ENCODE results near the gene BLNK.
A peak's percentile ranks its signal among the peaks of the same experiment; 100 is the strongest.
"Not testable (repeated sequence)": the region's sequence is repeated elsewhere in the genome, so short reads cannot be mapped to it uniquely, and the experiment has no call there.

Gene BLNK

GRCh38 chr10:96211764-96212163, 59.6 kb downstream of the BLNK start:
- no peak for TF ChIP-seq POLR2A (IDR thresholded peaks at IDR 0.05; ENCODE audit: low read depth, low read length)
- DNase-seq (ENCODE audit: insufficient read length, low spot score) (no peak), FAIRE-seq (no peak)

- DNase-seq (ENCODE audit: insufficient read length, low spot score): no peak
- TF ChIP-seq POLR2A (IDR thresholded peaks at IDR 0.05; ENCODE audit: low read depth, low read length): no peak
- FAIRE-seq: no peak
These were observed 62.4 kb downstream of the BLNK start for GRCh38 chr10:96208946-96209345.

GRCh38 chr10:96208271-96208670, 63.1 kb downstream of the BLNK start:
- no peak for FAIRE-seq
- DNase-seq (ENCODE audit: insufficient read length, low spot score): no peak
- TF ChIP-seq POLR2A (IDR thresholded peaks at IDR 0.05; ENCODE audit: low read depth, low read length): no peak

GRCh38 chr10:96205580-96205979, 65.8 kb downstream of the BLNK start:
- FAIRE-seq (no peak), DNase-seq (ENCODE audit: insufficient read length, low spot score) (no peak)
- TF ChIP-seq POLR2A (IDR thresholded peaks at IDR 0.05; ENCODE audit: low read depth, low read length): no peak

GRCh38 chr10:96201525-96201924, 69.8 kb downstream of the BLNK start:
- FAIRE-seq (no peak), DNase-seq (ENCODE audit: insufficient read length, low spot score) (no peak)
- TF ChIP-seq POLR2A (IDR thresholded peaks at IDR 0.05; ENCODE audit: low read depth, low read length): no peak

- not testable (repeated sequence) for DNase-seq (ENCODE audit: insufficient read length, low spot score); FAIRE-seq
These were observed 81.9 kb downstream of the BLNK start for GRCh38 chr10:96189505-96189904.

GRCh38 chr10:96188916-96189315, 82.5 kb downstream of the BLNK start:
- DNase-seq (ENCODE audit: insufficient read length, low spot score) (no peak), FAIRE-seq (no peak)
- TF ChIP-seq POLR2A (IDR thresholded peaks at IDR 0.05; ENCODE audit: low read depth, low read length): no peak

- FAIRE-seq (no peak), DNase-seq (ENCODE audit: insufficient read length, low spot score) (no peak)
- no peak for TF ChIP-seq POLR2A (IDR thresholded peaks at IDR 0.05; ENCODE audit: low read depth, low read length)
These were observed 82.9 kb downstream of the BLNK start for GRCh38 chr10:96188421-96188820.

GRCh38 chr10:96176985-96177384, 94.4 kb downstream of the BLNK start:
- TF ChIP-seq POLR2A (IDR thresholded peaks at IDR 0.05; ENCODE audit: low read depth, low read length): no peak
- DNase-seq (ENCODE audit: insufficient read length, low spot score): no peak
- no peak for FAIRE-seq

- FAIRE-seq: no peak
These were observed 98.7 kb downstream of the BLNK start for GRCh38 chr10:96172666-96173065.

GRCh38 chr10:96170230-96170629, 101.1 kb downstream of the BLNK start:
- FAIRE-seq (no peak), DNase-seq (ENCODE audit: insufficient read length, low spot score) (no peak)
- no peak for TF ChIP-seq POLR2A (IDR thresholded peaks at IDR 0.05; ENCODE audit: low read depth, low read length)

More at GRCh38 chr10:96172666-96173065, 98.7 kb downstream of the BLNK start:
- no peak for TF ChIP-seq POLR2A (IDR thresholded peaks at IDR 0.05; ENCODE audit: low read depth, low read length)
- no peak for DNase-seq (ENCODE audit: insufficient read length, low spot score)

GRCh38 chr10:96168546-96168945, 102.8 kb downstream of the BLNK start:
- no peak for TF ChIP-seq POLR2A (IDR thresholded peaks at IDR 0.05; ENCODE audit: low read depth, low read length)
- FAIRE-seq (no peak), DNase-seq (ENCODE audit: insufficient read length, low spot score) (no peak)

- DNase-seq (ENCODE audit: insufficient read length, low spot score): no peak
- TF ChIP-seq POLR2A (IDR thresholded peaks at IDR 0.05; ENCODE audit: low read depth, low read length): no peak
- FAIRE-seq: no peak
These were observed 105.6 kb downstream of the BLNK start for GRCh38 chr10:96165726-96166125.

GRCh38 chr10:96153070-96153469, 118.3 kb downstream of the BLNK start:
- FAIRE-seq (no peak), DNase-seq (ENCODE audit: insufficient read length, low spot score) (no peak)
- no peak for TF ChIP-seq POLR2A (IDR thresholded peaks at IDR 0.05; ENCODE audit: low read depth, low read length)

- no peak for TF ChIP-seq POLR2A (IDR thresholded peaks at IDR 0.05; ENCODE audit: low read depth, low read length)
- FAIRE-seq (peak; percentile 86), DNase-seq (ENCODE audit: insufficient read length, low spot score) (no peak)
These were observed 118.9 kb downstream of the BLNK start for GRCh38 chr10:96152437-96152836.
